Measurements from ENCODE around the gene RPS19BP1. TPM values are rescaled to one million over a fixed set of nuclear protein-coding genes. Genes with fewer than 3 reads are reported as not detected.

RPS19BP1 gene
- total and polyA plus RNA-seq, 12 donors: 31.3 to 222 (median 41.8) TPM

DNA sequence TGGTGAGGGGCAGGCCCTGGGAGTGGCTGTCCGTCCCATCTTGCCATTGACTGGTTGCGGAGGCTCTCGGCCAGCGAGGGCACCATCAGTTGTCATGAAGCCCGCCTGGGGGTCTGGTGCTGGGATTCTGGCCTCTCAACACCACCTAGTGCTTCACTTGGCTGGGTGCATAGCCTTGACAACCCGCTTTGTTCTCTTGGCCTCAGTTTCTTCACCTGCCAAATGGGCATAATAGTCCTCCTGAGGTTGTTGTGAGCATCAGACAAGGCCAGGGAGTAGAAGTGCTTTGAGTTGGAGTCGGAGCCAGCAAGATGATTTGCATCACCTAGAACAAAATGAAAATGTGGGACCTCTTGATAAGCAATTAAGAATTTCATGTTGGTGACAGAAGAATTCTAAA, 36.5 kb upstream of the RPS19BP1 start:
- Histone ChIP-seq H3K4me3 (no peak overlapping the region), H3K36me3 (no peaks in the 10 kb centered on the region), H3K27me3 (peaks cover 0 to 28% (median 8%) of the 10 kb centered on the region in 7 donors), H3K4me1 (no peaks in the 10 kb centered on the region), H3K9me3 (no peaks in the 10 kb centered on the region), H3K27ac (no peak overlapping the region)
- TF ChIP-seq, protein P1, sequence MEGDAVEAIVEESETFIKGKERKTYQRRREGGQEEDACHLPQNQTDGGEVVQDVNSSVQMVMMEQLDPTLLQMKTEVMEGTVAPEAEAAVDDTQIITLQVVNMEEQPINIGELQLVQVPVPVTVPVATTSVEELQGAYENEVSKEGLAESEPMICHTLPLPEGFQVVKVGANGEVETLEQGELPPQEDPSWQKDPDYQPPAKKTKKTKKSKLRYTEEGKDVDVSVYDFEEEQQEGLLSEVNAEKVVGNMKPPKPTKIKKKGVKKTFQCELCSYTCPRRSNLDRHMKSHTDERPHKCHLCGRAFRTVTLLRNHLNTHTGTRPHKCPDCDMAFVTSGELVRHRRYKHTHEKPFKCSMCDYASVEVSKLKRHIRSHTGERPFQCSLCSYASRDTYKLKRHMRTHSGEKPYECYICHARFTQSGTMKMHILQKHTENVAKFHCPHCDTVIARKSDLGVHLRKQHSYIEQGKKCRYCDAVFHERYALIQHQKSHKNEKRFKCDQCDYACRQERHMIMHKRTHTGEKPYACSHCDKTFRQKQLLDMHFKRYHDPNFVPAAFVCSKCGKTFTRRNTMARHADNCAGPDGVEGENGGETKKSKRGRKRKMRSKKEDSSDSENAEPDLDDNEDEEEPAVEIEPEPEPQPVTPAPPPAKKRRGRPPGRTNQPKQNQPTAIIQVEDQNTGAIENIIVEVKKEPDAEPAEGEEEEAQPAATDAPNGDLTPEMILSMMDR (IDR thresholded peaks at IDR 0.05): no peak
- intact Hi-C loops (cut with DNase I): loop anchor here in 1 of 10 donors (10.0 kb wide), 1 partner anchor 56 kb away; no protein-coding TSS in a partner anchor
- ATAC-seq (no peak), DNase-seq (no peak)
- 93% methylated on average over 7 of the region's 7 CpGs for WGBS, 2 donors

GRCh38 chr22:39568278-39568981, 35.9 kb upstream of the RPS19BP1 start:
- TF ChIP-seq, protein P1 (IDR thresholded peaks at IDR 0.05): no peak

DNA sequence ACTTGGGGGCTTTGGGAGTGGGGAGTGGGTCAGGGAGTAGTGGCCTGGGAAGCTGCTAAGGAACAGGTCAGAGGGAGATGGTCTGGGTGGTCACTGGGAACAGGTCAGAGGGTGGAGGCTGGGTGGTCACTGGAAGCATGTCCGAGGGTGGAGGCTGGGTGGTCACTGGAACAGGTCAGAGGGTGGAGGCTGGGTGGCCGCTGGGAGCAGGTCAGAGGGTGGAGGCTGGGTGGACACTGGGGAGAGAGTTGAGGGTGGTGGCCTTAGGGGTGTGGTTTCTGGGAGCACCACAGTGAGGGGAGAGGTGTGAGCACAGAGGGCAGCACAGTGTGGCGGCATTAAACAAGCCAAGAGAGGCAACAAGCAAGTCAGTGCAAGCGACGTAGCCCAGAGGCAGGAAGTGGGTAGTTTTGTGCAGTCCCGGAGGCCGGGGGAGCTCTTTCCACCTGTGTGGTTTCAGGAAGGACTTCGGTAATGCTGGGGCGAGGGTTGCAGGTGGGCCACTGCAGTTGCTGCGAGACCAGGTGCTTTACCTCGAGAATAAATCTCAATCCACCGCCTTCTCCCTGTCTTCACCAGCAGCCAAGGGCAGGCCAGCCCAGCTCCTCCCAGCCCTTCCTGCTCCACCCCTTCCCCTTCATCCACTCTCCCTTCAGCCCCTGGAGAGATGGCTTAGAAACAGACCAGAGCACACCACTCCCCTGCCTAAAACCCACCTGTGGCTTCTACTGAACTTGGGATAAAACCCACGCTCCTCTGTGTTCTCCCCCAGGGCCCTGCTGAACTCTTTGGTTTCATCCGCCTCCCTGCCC, 34.8 kb upstream of the RPS19BP1 start:
- Histone ChIP-seq H3K4me3 (no peak overlapping the region), H3K27me3 (peaks cover 0 to 33% (median 22%) of the 10 kb centered on the region in 7 donors), H3K9me3 (no peaks in the 10 kb centered on the region), H3K27ac (no peak overlapping the region), H3K4me1 (no peaks in the 10 kb centered on the region), H3K36me3 (no peaks in the 10 kb centered on the region)
- 50 to 54% methylated on average over 14 of the region's 14 CpGs for WGBS, 2 donors
- TF ChIP-seq, protein P1 (IDR thresholded peaks at IDR 0.05): no peak
- DNase-seq: no peak
- intact Hi-C loops (cut with DNase I): loop anchor here in 1 of 10 donors (10.0 kb wide), 1 partner anchor 57 kb away; no protein-coding TSS in a partner anchor
- no peak for ATAC-seq

More at GRCh38 chr22:39568278-39568981, 35.9 kb upstream of the RPS19BP1 start:
- DNase-seq (no peak), ATAC-seq (no peak)
- Histone ChIP-seq H3K9me3 (no peaks in the 10 kb centered on the region), H3K4me1 (no peaks in the 10 kb centered on the region), H3K27ac (no peak overlapping the region), H3K27me3 (peaks cover 0 to 34% (median 11%) of the 10 kb centered on the region in 7 donors), H3K4me3 (no peak overlapping the region), H3K36me3 (no peaks in the 10 kb centered on the region)
- WGBS, 2 donors: 76 to 79% methylated on average over 18 to 19 of the region's 19 CpGs
- intact Hi-C loops (cut with DNase I): loop anchor here in 1 of 10 donors (10.0 kb wide), 1 partner anchor 56 kb away; no protein-coding TSS in a partner anchor

DNA sequence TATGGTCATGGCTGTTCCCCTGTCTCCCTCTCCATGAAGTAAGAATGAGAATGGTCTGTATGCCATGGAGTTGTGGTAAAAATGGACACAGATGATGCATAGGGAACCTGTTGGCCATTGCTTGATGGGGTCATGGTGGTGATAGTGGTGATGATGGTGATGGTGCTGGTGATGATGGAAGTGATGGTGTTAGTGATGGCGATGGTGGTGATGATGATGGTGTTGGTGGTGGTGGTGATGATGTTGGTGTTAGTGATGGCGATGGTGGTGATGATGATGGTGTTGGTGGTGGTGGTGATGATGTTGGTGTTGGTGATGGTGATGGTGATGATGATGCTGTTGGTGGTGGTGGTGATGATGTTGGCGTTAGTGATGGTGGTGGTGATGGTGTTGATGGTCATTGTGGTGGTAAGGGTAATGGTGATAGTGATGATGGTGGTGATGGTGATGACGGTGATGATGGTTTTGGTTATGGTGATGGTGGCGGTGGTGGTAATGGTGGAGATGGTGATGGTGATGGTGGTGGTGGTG, 32.9 kb upstream of the RPS19BP1 start:
- H3K9me3 ChIP-seq: no peaks in the 10 kb centered on the region
- H3K27ac ChIP-seq: no peak overlapping the region
- no peaks in the 10 kb centered on the region for H3K4me1 ChIP-seq
- TF ChIP-seq, protein P1 (IDR thresholded peaks at IDR 0.05): no peak
- ATAC-seq (no peak), DNase-seq (no peak)
- peaks cover 0 to 31% (median 18%) of the 10 kb centered on the region in 7 donors for H3K27me3 ChIP-seq
- H3K4me3 ChIP-seq: no peak overlapping the region
- 97 to 98% methylated on average over 5 of the region's 5 CpGs for WGBS, 2 donors
- intact Hi-C loops (cut with DNase I): loop anchor here in 1 of 10 donors (10.0 kb wide), 1 partner anchor 59 kb away; no protein-coding TSS in a partner anchor
- no peaks in the 10 kb centered on the region for H3K36me3 ChIP-seq

All from heart right ventricle (tissue), 16 donors.